B cell (primary cell): ENCODE measurements around the gene ACTC1. TPM values are rescaled to one million over a fixed set of nuclear protein-coding genes. Genes with fewer than 3 reads are reported as not detected.

Experiments
- ATAC-seq: fragments of 200-7000 bp; cut with Tn5 transposase; one replicate; pipeline ENCODE4 v1.10.0; 2021; ENCODE audit warnings: low read depth, mild to moderate bottlenecking, moderate number of reproducible peaks, moderate library complexity
- CTCF ChIA-PET: fragments of 350-600 bp; sonication (Branson Sonifier 250); formaldehyde crosslinking; loops from one replicate; lab custom pipeline; 2021; ENCODE audit warnings: antibody characterized with exemption, inconsistent platforms; lab: Charles Lee
- POLR2A ChIA-PET: fragments of 350-600 bp; sonication (Branson Sonifier 250); formaldehyde crosslinking; loops from one replicate; lab custom pipeline; 2021; ENCODE audit warnings: antibody characterized with exemption; lab: Charles Lee
- DNase-seq: peaks from one replicate; pipeline ENCODE4 v3.0.0; 2013
- H2AFZ ChIP-seq: 2 replicates; pipeline ENCODE4 v1.6.1; 2012; ENCODE audit warnings: mild to moderate bottlenecking, low read depth, low read length; ENCODE audit not compliant: insufficient read depth, poor library complexity, severe bottlenecking
- H3K27ac ChIP-seq, 2 donors: 1 replicate in 1 of 2; 2 replicates in 1 of 2; pipeline ENCODE4 v1.5.1; 2012 to 2013; ENCODE audit warnings: low read length in 2 of 2, mild to moderate bottlenecking in 2 of 2, moderate library complexity in 1 of 2
- H3K27me3 ChIP-seq, 4 experiments: fragments of 200-600 bp in 1 of 4; sonication (generic) in 1 of 4; replicated peaks in 1 of 4; 1 replicate in 2 of 4; 2 replicates in 2 of 4; pipeline versions ENCODE4 v1.6.1 to v1.7.0; 2013 to 2016; ENCODE audit warnings: low read length in 3 of 4, mild to moderate bottlenecking in 2 of 4, mixed read lengths in 1 of 4, moderate library complexity in 1 of 4; ENCODE audit not compliant: insufficient read depth in 4 of 4, control insufficient read depth in 3 of 4; ENCODE audit errors: control extremely low read depth in 1 of 4
- H3K36me3 ChIP-seq, 2 experiments: replicated peaks in 1 of 2; 1 replicate in 1 of 2; 2 replicates in 1 of 2; pipeline versions ENCODE4 v1.6.1 to v1.7.1; 2013; ENCODE audit warnings: low read length in 1 of 2; ENCODE audit not compliant: insufficient read depth in 2 of 2, control insufficient read depth in 1 of 2; ENCODE audit errors: control extremely low read depth in 1 of 2, extremely low read depth in 1 of 2
- H3K4me1 ChIP-seq, 2 donors: fragments of 200-600 bp in 1 of 2; sonication (generic) in 1 of 2; 1 replicate in 1 of 2; 2 replicates in 1 of 2; pipeline versions ENCODE4 v1.5.1 to v1.6.1; 2013 to 2017; ENCODE audit warnings: low read length in 2 of 2; ENCODE audit not compliant: control insufficient read depth in 2 of 2, insufficient read depth in 2 of 2
- H3K4me2 ChIP-seq: replicated peaks from 2 replicates; pipeline ENCODE3; 2012; ENCODE audit warnings: mild to moderate bottlenecking, low read depth, low read length; ENCODE audit not compliant: poor library complexity, severe bottlenecking
- H3K4me3 ChIP-seq, 5 experiments: fragments of 200-600 bp in 1 of 5; sonication (generic) in 1 of 5; 1 replicate in 3 of 5; 2 replicates in 2 of 5; pipeline versions ENCODE4 v1.5.1 to v1.7.0; 2011 to 2016; ENCODE audit warnings: low read length in 4 of 5, mild to moderate bottlenecking in 4 of 5, low read depth in 2 of 5, control low read depth in 1 of 5, moderate library complexity in 1 of 5; ENCODE audit not compliant: insufficient read depth in 1 of 5; ENCODE audit errors: control extremely low read depth in 1 of 5, extremely low read depth in 1 of 5
- H3K79me2 ChIP-seq: fragments of 200-600 bp; sonication (generic); one replicate; pipeline ENCODE4 v1.6.0; 2016; ENCODE audit warnings: low read length; ENCODE audit not compliant: control insufficient read depth, insufficient read depth
- H3K9ac ChIP-seq: fragments of 200-600 bp; sonication (generic); 2 replicates; pipeline ENCODE4 v1.6.1; 2017; ENCODE audit warnings: mild to moderate bottlenecking, low read length, moderate library complexity
- H3K9me3 ChIP-seq, 3 donors: one replicate each; pipeline versions ENCODE4 v1.6.1 to v1.7.1; 2013; ENCODE audit warnings: low read length in 2 of 3; ENCODE audit not compliant: control insufficient read depth in 2 of 3, insufficient read depth in 1 of 3; ENCODE audit errors: control extremely low read depth in 1 of 3
- H4K20me1 ChIP-seq: 2 replicates; pipeline ENCODE4 v1.6.0; 2012; ENCODE audit warnings: mild to moderate bottlenecking, low read length; ENCODE audit not compliant: insufficient read depth, control insufficient read depth, poor library complexity, severe bottlenecking
- H3K27ac Mint-ChIP-seq: one replicate; pipeline ENCODE4 v1.8.0; 2021; ENCODE audit warnings: mixed read lengths
- H3K27me3 Mint-ChIP-seq: one replicate; pipeline ENCODE4 v1.8.0; 2021; ENCODE audit warnings: mixed read lengths
- H3K4me1 Mint-ChIP-seq: one replicate; pipeline ENCODE4 v1.8.0; 2021; ENCODE audit warnings: mixed read lengths
- H3K4me3 Mint-ChIP-seq: one replicate; pipeline ENCODE4 v1.8.0; 2021; ENCODE audit warnings: mixed read lengths
- H3K9me3 Mint-ChIP-seq: one replicate; pipeline ENCODE4 v1.8.0; 2022; ENCODE audit warnings: mixed read lengths; ENCODE audit not compliant: insufficient read depth
- EZH2 ChIP-seq: IDR thresholded peaks from 2 replicates; pipeline ENCODE4 v1.6.1; 2012; ENCODE audit warnings: borderline replicate concordance, low read depth, mild to moderate bottlenecking, moderate library complexity, low read length; ENCODE audit not compliant: insufficient read depth, poor library complexity, severe bottlenecking
- WGBS: methylation state at CpG from one replicate; pipeline ENCODE4 v1.1.5; 2013; ENCODE audit warnings: missing lambda C conversion rate; ENCODE audit not compliant: insufficient coverage; 5-methylcytosine and 5-hydroxymethylcytosine counted together
- intact Hi-C: fragments of 100-400 bp; cut with micrococcal nuclease; formaldehyde crosslinking; loops from one replicate; pipeline ENCODE4 v1.10.0; 2022
- polyA plus RNA-seq: library from polyadenylated mRNA; depleted of rRNA; stranded (reverse); fragments of >200 nt; gene quantifications from 2 replicates; pipeline ENCODE4 v1.2.3, GENCODE V29; 2012
- total RNA-seq, 2 donors: library from RNA; stranded (reverse); fragments of 120-200 nt in 1 of 2; gene quantifications; 1 replicate in 1 of 2; 2 replicates in 1 of 2; pipeline versions ENCODE4 v1.2.3 to v1.2.4, GENCODE V29; 2013 to 2022
- TF ChIP-seq, protein P1 (sequence below): fragments of 200-600 bp; IDR thresholded peaks from one replicate; pipeline ENCODE4 v1.8.0; 2022; ENCODE audit warnings: antibody characterized with exemption, mild to moderate bottlenecking

Gene ACTC1
- total and polyA plus RNA-seq, 2 donors (not counting 1 experiment from before 2014, with no cell fraction given): not detected

DNA sequence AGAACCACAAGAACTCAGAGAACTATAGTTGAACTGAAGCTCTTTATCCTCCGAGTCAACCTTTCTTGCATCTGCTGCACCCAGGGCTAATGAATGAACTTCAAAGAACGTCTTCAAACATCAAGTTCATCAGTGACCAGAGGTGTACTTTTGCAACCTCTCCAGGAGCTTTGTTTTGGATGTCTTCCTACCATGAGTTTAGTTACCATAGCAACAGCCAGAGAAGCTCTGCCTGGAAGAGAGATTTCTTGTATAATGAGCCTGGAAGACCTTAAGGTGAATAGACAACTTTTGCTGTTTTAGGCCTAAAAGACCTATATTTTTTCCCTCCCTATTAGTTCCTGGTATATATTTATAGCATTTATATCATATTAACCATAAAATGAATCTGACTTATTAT, 9.1 kb downstream of the ACTC1 start:
- no peaks in the 10 kb centered on the region for H3K4me1 ChIP-seq
- no peaks in the 10 kb centered on the region for H4K20me1 ChIP-seq
- no peak overlapping the region for H3K4me3 ChIP-seq
- H3K27ac ChIP-seq: no peak overlapping the region
- ATAC-seq: no peak
- POLR2A ChIA-PET: no interaction called here
- peaks cover 5% of the 10 kb centered on the region for H3K9me3 Mint-ChIP-seq
- intact Hi-C loops: no loop called here
- 86% methylated on average over 2 of the region's 2 CpGs for WGBS
- H3K79me2 ChIP-seq: no peaks in the 10 kb centered on the region
- TF ChIP-seq, protein P1, sequence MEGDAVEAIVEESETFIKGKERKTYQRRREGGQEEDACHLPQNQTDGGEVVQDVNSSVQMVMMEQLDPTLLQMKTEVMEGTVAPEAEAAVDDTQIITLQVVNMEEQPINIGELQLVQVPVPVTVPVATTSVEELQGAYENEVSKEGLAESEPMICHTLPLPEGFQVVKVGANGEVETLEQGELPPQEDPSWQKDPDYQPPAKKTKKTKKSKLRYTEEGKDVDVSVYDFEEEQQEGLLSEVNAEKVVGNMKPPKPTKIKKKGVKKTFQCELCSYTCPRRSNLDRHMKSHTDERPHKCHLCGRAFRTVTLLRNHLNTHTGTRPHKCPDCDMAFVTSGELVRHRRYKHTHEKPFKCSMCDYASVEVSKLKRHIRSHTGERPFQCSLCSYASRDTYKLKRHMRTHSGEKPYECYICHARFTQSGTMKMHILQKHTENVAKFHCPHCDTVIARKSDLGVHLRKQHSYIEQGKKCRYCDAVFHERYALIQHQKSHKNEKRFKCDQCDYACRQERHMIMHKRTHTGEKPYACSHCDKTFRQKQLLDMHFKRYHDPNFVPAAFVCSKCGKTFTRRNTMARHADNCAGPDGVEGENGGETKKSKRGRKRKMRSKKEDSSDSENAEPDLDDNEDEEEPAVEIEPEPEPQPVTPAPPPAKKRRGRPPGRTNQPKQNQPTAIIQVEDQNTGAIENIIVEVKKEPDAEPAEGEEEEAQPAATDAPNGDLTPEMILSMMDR: no peak
- no peak for TF ChIP-seq EZH2
- no peak for DNase-seq
- H3K4me3 Mint-ChIP-seq: no peak overlapping the region
- no peak overlapping the region for H2AFZ ChIP-seq
- H3K9me3 ChIP-seq: peaks cover 0 to 1% (median 0%) of the 10 kb centered on the region in 3 donors
- H3K27me3 ChIP-seq: peaks cover 0 to 8% (median 4%) of the 10 kb centered on the region in 4 experiments
- H3K4me2 ChIP-seq: no peak overlapping the region
- H3K27ac Mint-ChIP-seq: no peak overlapping the region
- CTCF ChIA-PET: no interaction called here
- H3K36me3 ChIP-seq: no peaks in the 10 kb centered on the region
- H3K9ac ChIP-seq: no peak overlapping the region
- H3K4me1 Mint-ChIP-seq: no peaks in the 10 kb centered on the region
- H3K27me3 Mint-ChIP-seq: peaks cover 45% of the 10 kb centered on the region

DNA sequence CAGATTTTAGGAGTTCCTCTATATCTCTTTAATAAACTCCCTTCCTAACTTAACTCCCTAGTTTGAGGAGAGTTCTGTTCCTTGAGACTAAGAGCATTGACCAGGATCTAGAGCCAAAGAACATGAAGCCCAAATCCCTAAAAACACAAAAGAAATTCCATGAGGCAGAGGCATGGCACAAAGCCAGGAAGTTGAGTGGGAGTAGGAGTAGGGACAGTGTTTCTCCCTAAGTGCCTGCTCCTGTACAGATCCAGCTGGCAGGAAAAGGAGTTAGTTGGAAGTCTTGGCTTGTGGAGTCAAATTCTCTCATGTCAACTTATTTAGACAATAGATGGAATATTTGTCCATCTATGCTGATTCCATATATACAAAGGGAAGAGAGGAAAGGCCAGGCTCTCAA, 11.4 kb downstream of the ACTC1 start:
- Mint-ChIP-seq H3K4me3 (no peak overlapping the region), H3K4me1 (no peaks in the 10 kb centered on the region), H3K27me3 (peaks cover 32% of the 10 kb centered on the region), H3K9me3 (peaks cover 8% of the 10 kb centered on the region), H3K27ac (no peak overlapping the region)
- intact Hi-C loops: no loop called here
- POLR2A ChIA-PET: no interaction called here
- no peaks in the 10 kb centered on the region for H4K20me1 ChIP-seq
- no peaks in the 10 kb centered on the region for H3K79me2 ChIP-seq
- H3K9me3 ChIP-seq: no peaks in the 10 kb centered on the region
- ATAC-seq: no peak
- DNase-seq: no peak
- H3K4me1 ChIP-seq: no peaks in the 10 kb centered on the region
- H3K4me2 ChIP-seq: no peak overlapping the region
- TF ChIP-seq EZH2: no peak
- TF ChIP-seq, protein P1: no peak
- H3K36me3 ChIP-seq: no peaks in the 10 kb centered on the region
- no peak overlapping the region for H2AFZ ChIP-seq
- no peak overlapping the region for H3K9ac ChIP-seq
- CTCF ChIA-PET: no interaction called here
- H3K27me3 ChIP-seq: peaks cover 0 to 3% (median 1%) of the 10 kb centered on the region in 4 experiments
- H3K4me3 ChIP-seq: no peak overlapping the region
- no peak overlapping the region for H3K27ac ChIP-seq
